Activated CD4-positive, alpha-beta T cell treated with anti-CD3 and anti-CD28 coated beads for 36 hours (primary cell): Measurements from ENCODE around the gene ASCC1. TPM values are rescaled to one million over a fixed set of nuclear protein-coding genes. Genes with fewer than 3 reads are reported as not detected.
"Not testable (repeated sequence)": the region's sequence is repeated elsewhere in the genome, so short reads cannot be mapped to it uniquely, and the experiment has no call there.

Experiments
- ATAC-seq: fragments of 200-7000 bp; cut with Tn5 transposase; one replicate; pipeline ENCODE4 v1.10.0; 2021; ENCODE audit warnings: mild to moderate bottlenecking, moderate library complexity
- CTCF ChIA-PET: fragments of 350-600 bp; sonication (Branson Sonifier 250); formaldehyde crosslinking; loops from one replicate; lab custom pipeline; 2021; ENCODE audit warnings: antibody characterized with exemption; lab: Charles Lee
- POLR2A ChIA-PET: fragments of 350-600 bp; sonication (Branson Sonifier 250); formaldehyde crosslinking; loops from one replicate; lab custom pipeline; 2021; ENCODE audit warnings: antibody characterized with exemption, inconsistent platforms; lab: Charles Lee
- DNase-seq: peaks from one replicate; pipeline ENCODE4 v3.0.0-alpha.2; 2020
- H3K27ac Mint-ChIP-seq: one replicate; pipeline ENCODE4 v1.8.0; 2021; ENCODE audit warnings: mixed read lengths
- H3K27me3 Mint-ChIP-seq: one replicate; pipeline ENCODE4 v1.8.0; 2021; ENCODE audit warnings: mixed read lengths
- H3K36me3 Mint-ChIP-seq: one replicate; pipeline ENCODE4 v1.8.0; 2021; ENCODE audit warnings: low read depth, mixed read lengths
- H3K4me1 Mint-ChIP-seq: one replicate; pipeline ENCODE4 v1.8.0; 2021; ENCODE audit warnings: mixed read lengths
- H3K4me3 Mint-ChIP-seq: one replicate; pipeline ENCODE4 v1.8.0; 2021; ENCODE audit warnings: mild to moderate bottlenecking, moderate library complexity, mixed read lengths
- H3K9me3 Mint-ChIP-seq: one replicate; pipeline ENCODE4 v1.8.0; 2021; ENCODE audit warnings: low read depth, mixed read lengths
- intact Hi-C, 2 experiments: fragments of 100-400 bp; cut with DNase I in 1 of 2; cut with micrococcal nuclease in 1 of 2; formaldehyde crosslinking; loops; one replicate each; pipeline versions ENCODE4 v1.14.2 to v1.15.1; 2022 to 2024; cut with DNase I, micrococcal nuclease
- total RNA-seq, 2 experiments: library from RNA; stranded (reverse); gene quantifications; one replicate each; pipeline ENCODE4 v1.2.3, GENCODE V29; 2021

Gene ASCC1
- total RNA-seq, 2 experiments from 2014 or later, result 67.8 to 68.9 TPM

- Mint-ChIP-seq H3K27me3 (no peaks in the 10 kb centered on the region), H3K36me3 (peaks cover 53% of the 10 kb centered on the region), H3K4me1 (peaks cover 52% of the 10 kb centered on the region), H3K27ac (peak overlapping the region; percentile 66), H3K4me3 (no peak overlapping the region), H3K9me3 (no peaks in the 10 kb centered on the region)
- ChIA-PET POLR2A (no interaction called here), CTCF (interaction anchor here (0.6 to 3.4 kb wide), 9 partner anchors 11 to 172 kb away, joined by 3 to 14 read pairs (median 3); no protein-coding TSS in a partner anchor)
- no peak for DNase-seq
- intact Hi-C loops, result loop anchor here (5.0 to 10.0 kb wide), 2 partner anchors 86 to 88 kb away; no protein-coding TSS in a partner anchor
- ATAC-seq, result no peak
These were observed 4.6 kb upstream of the ASCC1 start for GRCh38 chr10:72220637-72221036.

- POLR2A ChIA-PET, result interaction anchor here (0.5 to 2.5 kb wide), 8 partner anchors 101 to 138 kb away, joined by 3 to 6 read pairs (median 5); no protein-coding TSS in a partner anchor
- H3K36me3 Mint-ChIP-seq, result peaks cover 48% of the 10 kb centered on the region
These were observed 3.2 kb upstream of the ASCC1 start for GRCh38 chr10:72219235-72219814.

GRCh38 chr10:72218726-72219125 lies 2.6 kb upstream of the ASCC1 start:
- intact Hi-C loops, result loop anchor here (1.0 to 5.0 kb wide), 14 partner anchors 43 to 1029 kb away; partner anchors contain the start of genes DNAJC9 (in 1 of the 2), MCU (in 1 of the 2), SPOCK2 (in 1 of the 2) and VSIR (in 1 of the 2)
- no peak for DNase-seq
- Mint-ChIP-seq H3K4me3 (peak overlapping the region; percentile 91), H3K27me3 (no peaks in the 10 kb centered on the region), H3K27ac (peak overlapping the region; percentile 97), H3K4me1 (peaks cover 52% of the 10 kb centered on the region), H3K9me3 (no peaks in the 10 kb centered on the region), H3K36me3 (peaks cover 42% of the 10 kb centered on the region)
- ChIA-PET POLR2A (interaction anchor here (0.7 to 2.5 kb wide), 9 partner anchors 79 to 133 kb away, joined by 3 to 14 read pairs (median 5); no protein-coding TSS in a partner anchor), CTCF (interaction anchor here (0.7 to 3.4 kb wide), 15 partner anchors 38 to 170 kb away, joined by 3 to 14 read pairs (median 3); partner anchors contain the start of gene DDIT4)
- no peak for ATAC-seq

More at GRCh38 chr10:72219235-72219814, 3.2 kb upstream of the ASCC1 start:
- Mint-ChIP-seq H3K4me1 (peaks cover 54% of the 10 kb centered on the region), H3K27me3 (no peaks in the 10 kb centered on the region), H3K4me3 (peak overlapping the region; percentile 91), H3K27ac (peak overlapping the region; percentile 97), H3K9me3 (no peaks in the 10 kb centered on the region)
- CTCF ChIA-PET, result interaction anchor here (0.7 to 3.4 kb wide), 16 partner anchors 38 to 273 kb away, joined by 3 to 14 read pairs (median 3); partner anchors contain the start of gene DDIT4
- intact Hi-C loops, result loop anchor here (2.0 to 5.0 kb wide), 8 partner anchors 77 to 1028 kb away; partner anchors contain the start of genes DNAJC9 (in 1 of the 2), MCU (in 1 of the 2), SPOCK2 (in 1 of the 2) and VSIR (in 1 of the 2)
- ATAC-seq (no peak), DNase-seq (no peak)

GRCh38 chr10:72218325-72218724 lies 2.2 kb upstream of the ASCC1 start:
- H3K27ac Mint-ChIP-seq, result peak overlapping the region; percentile 97
- H3K4me3 Mint-ChIP-seq, result peak overlapping the region; percentile 91
- peaks cover 38% of the 10 kb centered on the region for H3K36me3 Mint-ChIP-seq
- peak; percentile 57 for ATAC-seq
- intact Hi-C loops, result loop anchor here (1.0 to 5.0 kb wide), 14 partner anchors 43 to 1029 kb away; partner anchors contain the start of genes DNAJC9 (in 1 of the 2), MCU (in 1 of the 2), SPOCK2 (in 1 of the 2) and VSIR (in 1 of the 2)
- H3K4me1 Mint-ChIP-seq, result peaks cover 52% of the 10 kb centered on the region
- no peak for DNase-seq
- POLR2A ChIA-PET, result interaction anchor here (0.7 to 2.5 kb wide), 8 partner anchors 79 to 133 kb away, joined by 3 to 14 read pairs (median 5); no protein-coding TSS in a partner anchor
- CTCF ChIA-PET, result interaction anchor here (0.7 to 3.4 kb wide), 14 partner anchors 37 to 170 kb away, joined by 3 to 14 read pairs (median 3); partner anchors contain the start of gene DDIT4
- no peaks in the 10 kb centered on the region for H3K9me3 Mint-ChIP-seq
- no peaks in the 10 kb centered on the region for H3K27me3 Mint-ChIP-seq

- H3K4me1 Mint-ChIP-seq, result peaks cover 33% of the 10 kb centered on the region
- not testable (repeated sequence) for H3K27me3 Mint-ChIP-seq, H3K27ac Mint-ChIP-seq
These were observed 4.2 kb downstream of the ASCC1 start for GRCh38 chr10:72211832-72212231.

GRCh38 chr10:72211381-72211780 lies 4.7 kb downstream of the ASCC1 start:
- H3K4me3 Mint-ChIP-seq, DNase-seq, H3K27ac Mint-ChIP-seq, POLR2A ChIA-PET, intact Hi-C loops, H3K27me3 Mint-ChIP-seq, H3K9me3 Mint-ChIP-seq, ATAC-seq: not testable (repeated sequence)
- Mint-ChIP-seq H3K4me1 (peaks cover 32% of the 10 kb centered on the region), H3K36me3 (peaks cover 37% of the 10 kb centered on the region)
- CTCF ChIA-PET, result interaction anchor here (0.6 to 0.9 kb wide), 3 partner anchors 26 to 129 kb away, joined by 3 to 4 read pairs (median 4); no protein-coding TSS in a partner anchor

More at GRCh38 chr10:72211832-72212231, 4.2 kb downstream of the ASCC1 start:
- H3K4me3 Mint-ChIP-seq, H3K9me3 Mint-ChIP-seq, ATAC-seq, intact Hi-C loops, POLR2A ChIA-PET, DNase-seq: not testable (repeated sequence)
- H3K36me3 Mint-ChIP-seq, result peaks cover 41% of the 10 kb centered on the region
- CTCF ChIA-PET, result interaction anchor here (0.6 to 1.5 kb wide), 5 partner anchors 11 to 128 kb away, joined by 3 to 4 read pairs (median 3); no protein-coding TSS in a partner anchor

- intact Hi-C loops, H3K27me3 Mint-ChIP-seq, POLR2A ChIA-PET, H3K9me3 Mint-ChIP-seq: not testable (repeated sequence)
- H3K4me1 Mint-ChIP-seq, result peaks cover 20% of the 10 kb centered on the region
- ATAC-seq, result peak; percentile 91
- peak overlapping the region; percentile 94 for H3K27ac Mint-ChIP-seq
- DNase-seq, result peak; percentile 30
- peak overlapping the region; percentile 12 for H3K4me3 Mint-ChIP-seq
- peaks cover 40% of the 10 kb centered on the region for H3K36me3 Mint-ChIP-seq
- CTCF ChIA-PET, result interaction anchor here (0.7 to 0.9 kb wide), 3 partner anchors 49 to 75 kb away, joined by 3 to 4 read pairs (median 3); no protein-coding TSS in a partner anchor
These were observed 7.5 kb downstream of the ASCC1 start for GRCh38 chr10:72208526-72208925.

GRCh38 chr10:72206511-72207229 lies 9.4 kb downstream of the ASCC1 start:
- no peaks in the 10 kb centered on the region for H3K27me3 Mint-ChIP-seq
- intact Hi-C loops, result no loop called here
- DNase-seq, result no peak
- no peak for ATAC-seq
- POLR2A ChIA-PET, result no interaction called here
- H3K27ac Mint-ChIP-seq, result no peak overlapping the region
- no peaks in the 10 kb centered on the region for H3K9me3 Mint-ChIP-seq
- CTCF ChIA-PET, result interaction anchor here (0.9 kb wide), 1 partner anchor 117 kb away, joined by 3 read pairs; no protein-coding TSS in a partner anchor
- peaks cover 41% of the 10 kb centered on the region for H3K36me3 Mint-ChIP-seq
- H3K4me3 Mint-ChIP-seq, result no peak overlapping the region
- H3K4me1 Mint-ChIP-seq, result peaks cover 13% of the 10 kb centered on the region

- ChIA-PET POLR2A (no interaction called here), CTCF (interaction anchor here (1.3 kb wide), 1 partner anchor 133 kb away, joined by 4 read pairs; no protein-coding TSS in a partner anchor)
- Mint-ChIP-seq H3K27ac (no peak overlapping the region), H3K36me3 (peaks cover 36% of the 10 kb centered on the region), H3K4me1 (peaks cover 10% of the 10 kb centered on the region), H3K9me3 (no peaks in the 10 kb centered on the region), H3K4me3 (no peak overlapping the region), H3K27me3 (no peaks in the 10 kb centered on the region)
- intact Hi-C loops, result loop anchor here in 1 of 2 experiments (5.0 kb wide), 1 partner anchor 37 kb away; no protein-coding TSS in a partner anchor
- DNase-seq (no peak), ATAC-seq (no peak)
These were observed 11.4 kb downstream of the ASCC1 start for GRCh38 chr10:72204724-72205123.

GRCh38 chr10:72204296-72204695 lies 11.8 kb downstream of the ASCC1 start:
- H3K27me3 Mint-ChIP-seq, result no peaks in the 10 kb centered on the region
- H3K4me1 Mint-ChIP-seq, result peaks cover 10% of the 10 kb centered on the region
- H3K36me3 Mint-ChIP-seq, result peaks cover 38% of the 10 kb centered on the region
- DNase-seq (no peak), ATAC-seq (no peak)
- intact Hi-C loops, result loop anchor here in 1 of 2 experiments (5.0 kb wide), 1 partner anchor 37 kb away; no protein-coding TSS in a partner anchor
- CTCF ChIA-PET, result interaction anchor here (1.3 to 1.6 kb wide), 2 partner anchors 20 to 133 kb away, joined by 4 read pairs; no protein-coding TSS in a partner anchor
- H3K27ac Mint-ChIP-seq, result no peak overlapping the region
- no peak overlapping the region for H3K4me3 Mint-ChIP-seq
- no peaks in the 10 kb centered on the region for H3K9me3 Mint-ChIP-seq
- POLR2A ChIA-PET, result no interaction called here
